H9 (cell line): ENCODE data around the gene PPM1G. TPM values are rescaled to one million over a fixed set of nuclear protein-coding genes. Genes with fewer than 3 reads are reported as not detected.
A peak's percentile ranks its signal among the peaks of the same experiment; 100 is the strongest.

Experiments
- DNase-seq: peaks from one replicate; pipeline ENCODE4 v3.0.0-alpha.2; 2017
- H2AFZ ChIP-seq: one replicate; pipeline ENCODE4 v1.6.1; 2013; ENCODE audit warnings: mild to moderate bottlenecking, low read length, control low read depth, moderate library complexity
- H2AK5ac ChIP-seq: 2 replicates; pipeline ENCODE4 v1.6.1; 2013; ENCODE audit warnings: low read length, control low read depth, mixed read lengths; ENCODE audit not compliant: insufficient read length
- H2BK120ac ChIP-seq: one replicate; pipeline ENCODE4 v1.6.1; 2013; ENCODE audit warnings: low read depth, mild to moderate bottlenecking, low read length, control low read depth, inconsistent platforms; ENCODE audit not compliant: poor library complexity, severe bottlenecking
- H2BK12ac ChIP-seq: 2 replicates; pipeline ENCODE4 v1.6.1; 2013; ENCODE audit warnings: low read length, control low read depth, mixed read lengths, low read depth; ENCODE audit not compliant: insufficient read length
- H2BK15ac ChIP-seq: 2 replicates; pipeline ENCODE4 v1.6.1; 2013; ENCODE audit warnings: low read depth, low read length, control low read depth
- H2BK20ac ChIP-seq: one replicate; pipeline ENCODE4 v1.6.1; 2013; ENCODE audit warnings: low read depth, mild to moderate bottlenecking, low read length, control low read depth, inconsistent platforms; ENCODE audit not compliant: poor library complexity, severe bottlenecking
- H2BK5ac ChIP-seq: 2 replicates; pipeline ENCODE4 v1.6.1; 2013; ENCODE audit warnings: low read length, control low read depth, mixed read lengths; ENCODE audit not compliant: insufficient read length
- H3K14ac ChIP-seq: 2 replicates; pipeline ENCODE4 v1.6.1; 2013; ENCODE audit warnings: low read length, control low read depth; ENCODE audit not compliant: insufficient read depth
- H3K18ac ChIP-seq: 2 replicates; pipeline ENCODE4 v1.6.1; 2013; ENCODE audit warnings: low read depth, mild to moderate bottlenecking, mixed read lengths, low read length, control low read depth; ENCODE audit not compliant: insufficient read length
- H3K23ac ChIP-seq: 2 replicates; pipeline ENCODE4 v1.6.1; 2013; ENCODE audit warnings: low read length, control low read depth, mixed read lengths, low read depth; ENCODE audit not compliant: insufficient read length
- H3K23me2 ChIP-seq: 2 replicates; pipeline ENCODE4 v1.6.1; 2013; ENCODE audit warnings: low read depth, mild to moderate bottlenecking, mixed read lengths, low read length, control low read depth; ENCODE audit not compliant: insufficient read length, poor library complexity, severe bottlenecking
- H3K27ac ChIP-seq: 2 replicates; pipeline ENCODE4 v1.5.1; 2013; ENCODE audit warnings: low read length, control low read depth, mixed read lengths, low read depth; ENCODE audit not compliant: insufficient read length
- H3K27me3 ChIP-seq: 2 replicates; pipeline ENCODE4 v1.6.1; 2013; ENCODE audit warnings: low read length, control low read depth, inconsistent platforms; ENCODE audit not compliant: insufficient read depth
- H3K4ac ChIP-seq: 2 replicates; pipeline ENCODE4 v1.6.1; 2013; ENCODE audit warnings: low read depth, mild to moderate bottlenecking, control low read depth, inconsistent platforms, low read length, moderate library complexity
- H3K4me1 ChIP-seq: 2 replicates; pipeline ENCODE4 v1.6.1; 2013; ENCODE audit warnings: low read length, control low read depth, inconsistent platforms; ENCODE audit not compliant: insufficient read depth
- H3K4me2 ChIP-seq: 2 replicates; pipeline ENCODE4 v1.6.1; 2013; ENCODE audit warnings: low read length, control low read depth, mixed read lengths; ENCODE audit not compliant: insufficient read length, insufficient read depth
- H3K56ac ChIP-seq: 2 replicates; pipeline ENCODE4 v1.6.1; 2013; ENCODE audit warnings: low read depth, mild to moderate bottlenecking, mixed read lengths, low read length, control low read depth; ENCODE audit not compliant: insufficient read length
- H3K79me1 ChIP-seq: 2 replicates; pipeline ENCODE4 v1.6.1; 2013; ENCODE audit warnings: low read depth, mild to moderate bottlenecking, moderate library complexity, low read length, control low read depth, inconsistent platforms; ENCODE audit not compliant: insufficient read depth, poor library complexity, severe bottlenecking
- H3K79me2 ChIP-seq: 2 replicates; pipeline ENCODE4 v1.6.1; 2013; ENCODE audit warnings: low read length, control low read depth, inconsistent platforms; ENCODE audit not compliant: insufficient read depth
- H3K9ac ChIP-seq: 2 replicates; pipeline ENCODE4 v1.6.1; 2013; ENCODE audit warnings: low read length, control low read depth, mixed read lengths; ENCODE audit not compliant: insufficient read length; ENCODE audit errors: extremely low read depth
- H3K9me3 ChIP-seq: one replicate; pipeline ENCODE4 v1.6.1; 2013; ENCODE audit warnings: low read depth, low read length, inconsistent platforms; ENCODE audit not compliant: control insufficient read depth
- H3T11ph ChIP-seq: one replicate; pipeline ENCODE4 v1.6.1; 2013; ENCODE audit warnings: mild to moderate bottlenecking, low read length, control low read depth, inconsistent platforms
- H4K20me1 ChIP-seq: one replicate; pipeline ENCODE4 v1.6.1; 2013; ENCODE audit not compliant: control insufficient read depth, insufficient read length, insufficient read depth
- H4K5ac ChIP-seq: 2 replicates; pipeline ENCODE4 v1.6.1; 2013; ENCODE audit warnings: low read depth, mild to moderate bottlenecking, mixed read lengths, low read length, control low read depth; ENCODE audit not compliant: insufficient read length
- H4K8ac ChIP-seq: replicated peaks from 2 replicates; pipeline ENCODE4 v1.6.1; 2013; ENCODE audit warnings: low read length, control low read depth, mixed read lengths, low read depth; ENCODE audit not compliant: insufficient read length
- H4K91ac ChIP-seq: 2 replicates; pipeline ENCODE4 v1.6.1; 2013; ENCODE audit warnings: low read depth, mild to moderate bottlenecking, moderate library complexity, mixed read lengths, low read length, control low read depth; ENCODE audit not compliant: insufficient read length
- H3K27ac Mint-ChIP-seq, 3 experiments: 2 replicates in 2 of 3; 3 replicates in 1 of 3; pipeline ENCODE4 v1.8.0; 2020 to 2021; ENCODE audit warnings: mixed read lengths in 3 of 3, mild to moderate bottlenecking in 1 of 3, moderate library complexity in 1 of 3
- H3K27me3 Mint-ChIP-seq: 2 replicates; pipeline ENCODE4 v1.8.0; 2021; ENCODE audit warnings: low read depth, mild to moderate bottlenecking, moderate library complexity, mixed read lengths
- H3K36me3 Mint-ChIP-seq, 3 experiments: 2 replicates in 2 of 3; 3 replicates in 1 of 3; pipeline ENCODE4 v1.8.0; 2020 to 2021; ENCODE audit warnings: low read depth in 3 of 3, mixed read lengths in 3 of 3; ENCODE audit not compliant: insufficient read depth in 1 of 3
- H3K4me1 Mint-ChIP-seq, 2 experiments: 2 replicates each; pipeline ENCODE4 v1.8.0; 2020; ENCODE audit warnings: mixed read lengths in 2 of 2
- H3K4me3 Mint-ChIP-seq, 2 experiments: 2 replicates in 1 of 2; 3 replicates in 1 of 2; pipeline ENCODE4 v1.8.0; 2020 to 2021; ENCODE audit warnings: mild to moderate bottlenecking in 2 of 2, mixed read lengths in 2 of 2, moderate library complexity in 1 of 2
- H3K9me3 Mint-ChIP-seq, 2 experiments: 2 replicates in 1 of 2; 3 replicates in 1 of 2; pipeline ENCODE4 v1.8.0; 2020; ENCODE audit warnings: mild to moderate bottlenecking in 2 of 2, mixed read lengths in 2 of 2, moderate library complexity in 1 of 2
- WGBS: extraction: QIAGEN DNeasy Blood & Tissue Kit; methylation state at CpG from one replicate; pipeline ENCODE4 v1.1.7; 2013; ENCODE audit warnings: missing lambda C conversion rate, low lambda C conversion rate, mixed read lengths; ENCODE audit not compliant: insufficient read length; ENCODE audit errors: extremely low coverage; 5-methylcytosine and 5-hydroxymethylcytosine counted together
- total RNA-seq: library from RNA; stranded (reverse); gene quantifications from 2 replicates; pipeline ENCODE4 v1.2.1, GENCODE V29; 2021
- TF ChIP-seq, protein P1 (sequence below): fragments of 200-600 bp; sonication (generic); conservative IDR thresholded peaks from 3 replicates; pipeline ENCODE4 v1.8.0; 2021; ENCODE audit warnings: antibody characterized with exemption, mild to moderate bottlenecking

PPM1G gene
- total RNA-seq, 1 experiment from 2014 or later = 146 TPM

DNA sequence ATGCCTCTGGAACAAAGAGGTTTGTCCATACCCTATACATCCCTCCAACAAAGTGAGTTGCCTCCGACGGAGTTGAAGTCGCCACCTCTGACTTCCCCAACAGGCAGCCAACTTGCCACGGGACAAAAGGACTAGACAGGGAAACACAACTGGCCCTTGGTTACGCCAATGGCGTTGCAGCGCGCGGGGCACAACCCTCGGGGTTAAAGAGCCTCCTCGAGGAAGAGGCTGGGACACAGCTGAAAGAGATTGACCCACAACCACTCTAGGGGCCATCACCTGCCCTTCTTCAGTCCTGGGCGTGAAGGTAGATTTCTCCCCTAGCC is 53.4 kb downstream of the PPM1G start:
- H4K91ac ChIP-seq = no peak overlapping the region
- no peak overlapping the region for H2BK15ac ChIP-seq
- peak overlapping the region; percentile 81 for H3K4me2 ChIP-seq
- H3K9ac ChIP-seq = peak overlapping the region; percentile 95
- peaks cover 2% of the 10 kb centered on the region; the same call in 1 of the 2 replicates for H3K4me1 ChIP-seq
- peak overlapping the region; percentile 56; the same call in 1 of the 2 replicates for H3K4ac ChIP-seq
- no peaks in the 10 kb centered on the region for H3K9me3 ChIP-seq
- no peak overlapping the region for H2AFZ ChIP-seq
- DNase-seq = no peak
- H2BK20ac ChIP-seq = no peak overlapping the region
- peak overlapping the region; percentile 91 for H3K27ac ChIP-seq
- H2BK12ac ChIP-seq = no peak overlapping the region
- Mint-ChIP-seq H3K4me3 (peak overlapping the region; percentile 97 to 100), H3K36me3 (peaks cover 17 to 25% (median 17%) of the 10 kb centered on the region in 3 experiments), H3K9me3 (peaks cover 12 to 16% of the 10 kb centered on the region in 2 experiments), H3K4me1 (peaks cover 16 to 43% of the 10 kb centered on the region in 2 experiments), H3K27me3 (no peaks in the 10 kb centered on the region), H3K27ac (peak overlapping the region; percentile 100)
- H2BK5ac ChIP-seq = peak overlapping the region; percentile 73
- H3K18ac ChIP-seq = peak overlapping the region; percentile 97
- WGBS = no CpG with 5 or more reads among the region's 12 CpGs
- peak overlapping the region; percentile 85 for H4K5ac ChIP-seq
- peak overlapping the region; percentile 94 for H3K14ac ChIP-seq
- H3K56ac ChIP-seq = peak overlapping the region; percentile 84
- H3K27me3 ChIP-seq = no peaks in the 10 kb centered on the region
- H3K79me2 ChIP-seq = peaks cover 29% of the 10 kb centered on the region; the same call in 1 of the 2 replicates
- peak overlapping the region; percentile 79 for H2BK120ac ChIP-seq
- TF ChIP-seq, protein P1, sequence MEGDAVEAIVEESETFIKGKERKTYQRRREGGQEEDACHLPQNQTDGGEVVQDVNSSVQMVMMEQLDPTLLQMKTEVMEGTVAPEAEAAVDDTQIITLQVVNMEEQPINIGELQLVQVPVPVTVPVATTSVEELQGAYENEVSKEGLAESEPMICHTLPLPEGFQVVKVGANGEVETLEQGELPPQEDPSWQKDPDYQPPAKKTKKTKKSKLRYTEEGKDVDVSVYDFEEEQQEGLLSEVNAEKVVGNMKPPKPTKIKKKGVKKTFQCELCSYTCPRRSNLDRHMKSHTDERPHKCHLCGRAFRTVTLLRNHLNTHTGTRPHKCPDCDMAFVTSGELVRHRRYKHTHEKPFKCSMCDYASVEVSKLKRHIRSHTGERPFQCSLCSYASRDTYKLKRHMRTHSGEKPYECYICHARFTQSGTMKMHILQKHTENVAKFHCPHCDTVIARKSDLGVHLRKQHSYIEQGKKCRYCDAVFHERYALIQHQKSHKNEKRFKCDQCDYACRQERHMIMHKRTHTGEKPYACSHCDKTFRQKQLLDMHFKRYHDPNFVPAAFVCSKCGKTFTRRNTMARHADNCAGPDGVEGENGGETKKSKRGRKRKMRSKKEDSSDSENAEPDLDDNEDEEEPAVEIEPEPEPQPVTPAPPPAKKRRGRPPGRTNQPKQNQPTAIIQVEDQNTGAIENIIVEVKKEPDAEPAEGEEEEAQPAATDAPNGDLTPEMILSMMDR = no peak
- peak overlapping the region; percentile 78 for H4K8ac ChIP-seq
- H3T11ph ChIP-seq = no peak overlapping the region
- no peak overlapping the region for H3K23ac ChIP-seq
- H3K23me2 ChIP-seq = no peaks in the 10 kb centered on the region
- H2AK5ac ChIP-seq = no peak overlapping the region
- H4K20me1 ChIP-seq = peaks cover under 1% of the 10 kb centered on the region
- H3K79me1 ChIP-seq = peaks cover 4% of the 10 kb centered on the region
